H1 (cell line): Measurements from ENCODE around the gene ZNF254. TPM values are rescaled to one million over a fixed set of nuclear protein-coding genes. Genes with fewer than 3 reads are reported as not detected.

Source experiments
- CTCF ChIA-PET: fragments of 300-600 bp; sonication (Branson Sonifier 250); formaldehyde crosslinking; loops from one replicate; lab custom pipeline; 2021; ENCODE audit not compliant: partially characterized antibody; lab: Charles Lee
- POLR2A ChIA-PET: fragments of 300-600 bp; sonication (Branson Sonifier 250); formaldehyde crosslinking; loops from one replicate; lab custom pipeline; 2021; ENCODE audit warnings: inconsistent platforms; ENCODE audit not compliant: partially characterized antibody; lab: Charles Lee
- DNase-seq, 2 experiments: peaks; one replicate each; pipeline versions ENCODE4 v3.0.0 to v3.0.0-alpha.2; 2010 to 2022; ENCODE audit warnings: low spot score in 2 of 2, low read depth in 1 of 2, mixed read lengths in 1 of 2
- FAIRE-seq: peaks from 2 replicates; lab custom pipeline; 2011; peaks lifted over from hg19 to GRCh38; lab: Jason Lieb, UNC
- H2AFZ ChIP-seq: 2 replicates; pipeline ENCODE4 v1.8.1; 2012; ENCODE audit warnings: low read length, inconsistent platforms
- H2AK5ac ChIP-seq: 2 replicates; pipeline ENCODE4 v1.6.1; 2013; ENCODE audit warnings: low read depth, low read length
- H2BK120ac ChIP-seq: replicated peaks from 2 replicates; pipeline ENCODE3; 2013; ENCODE audit warnings: low read depth, low read length, inconsistent platforms
- H2BK12ac ChIP-seq: 2 replicates; pipeline ENCODE4 v1.6.1; 2013; ENCODE audit warnings: low read depth, low read length
- H2BK15ac ChIP-seq: 2 replicates; pipeline ENCODE4 v1.6.1; 2013; ENCODE audit warnings: low read length
- H2BK20ac ChIP-seq: 2 replicates; pipeline ENCODE4 v1.6.1; 2013; ENCODE audit warnings: low read length
- H2BK5ac ChIP-seq: 2 replicates; pipeline ENCODE4 v1.6.1; 2013; ENCODE audit warnings: low read depth, low read length
- H3K14ac ChIP-seq: 2 replicates; pipeline ENCODE4 v1.6.1; 2013; ENCODE audit warnings: inconsistent platforms; ENCODE audit not compliant: insufficient read length
- H3K18ac ChIP-seq: 2 replicates; pipeline ENCODE4 v1.6.1; 2013; ENCODE audit warnings: low read length; ENCODE audit errors: extremely low read depth
- H3K23ac ChIP-seq: 2 replicates; pipeline ENCODE4 v1.6.1; 2013; ENCODE audit warnings: inconsistent platforms; ENCODE audit not compliant: insufficient read length
- H3K23me2 ChIP-seq: 2 replicates; pipeline ENCODE4 v1.6.1; 2013; ENCODE audit warnings: low read depth, low read length
- H3K27ac ChIP-seq: 2 replicates; pipeline ENCODE4 v1.6.1; 2011; ENCODE audit warnings: low read depth, low read length, inconsistent platforms
- H3K27me3 ChIP-seq, 4 experiments: replicated peaks in 1 of 4; 1 replicate in 1 of 4; 2 replicates in 3 of 4; pipeline versions ENCODE4 v1.6.1 to v1.8.1; 2011 to 2013; ENCODE audit warnings: low read length in 3 of 4, mild to moderate bottlenecking in 3 of 4, inconsistent platforms in 2 of 4, mixed read lengths in 2 of 4, moderate library complexity in 1 of 4; ENCODE audit not compliant: control insufficient read depth in 3 of 4, insufficient read depth in 3 of 4; ENCODE audit errors: extremely low read depth in 1 of 4
- H3K36me3 ChIP-seq, 4 experiments: 2 replicates each; pipeline versions ENCODE4 v1.6.1 to v1.8.1; 2011 to 2013; ENCODE audit warnings: mild to moderate bottlenecking in 4 of 4, low read length in 3 of 4, moderate library complexity in 2 of 4, control low read depth in 1 of 4, inconsistent platforms in 1 of 4; ENCODE audit not compliant: insufficient read depth in 4 of 4, control insufficient read depth in 2 of 4
- H3K4ac ChIP-seq: replicated peaks from 2 replicates; pipeline ENCODE3; 2013; ENCODE audit warnings: low read length, low read depth, mixed read lengths, inconsistent platforms; ENCODE audit not compliant: insufficient read length
- H3K4me1 ChIP-seq, 4 experiments: replicated peaks in 1 of 4; 1 replicate in 1 of 4; 2 replicates in 3 of 4; pipeline versions ENCODE4 v1.6.1 to v1.8.1; 2011 to 2013; ENCODE audit warnings: low read length in 3 of 4, inconsistent platforms in 2 of 4, mixed read lengths in 1 of 4; ENCODE audit not compliant: insufficient read depth in 4 of 4, control insufficient read depth in 3 of 4
- H3K4me2 ChIP-seq, 2 experiments: 2 replicates each; pipeline versions ENCODE4 v1.6.1 to v1.8.1; 2011 to 2013; ENCODE audit warnings: low read depth in 2 of 2, low read length in 2 of 2, control low read depth in 1 of 2, inconsistent platforms in 1 of 2, mild to moderate bottlenecking in 1 of 2; ENCODE audit not compliant: insufficient read depth in 1 of 2
- H3K4me3 ChIP-seq, 4 experiments: fragments of 200-600, 300-600 bp in 1 of 4; sonication (generic), shearing (Covaris generic), sonication (Bioruptor Twin) in 1 of 4; 2 replicates each; pipeline versions ENCODE4 v1.5.1 to v1.8.1; 2011 to 2016; ENCODE audit warnings: low read length in 4 of 4, low read depth in 3 of 4, control low read depth in 2 of 4, inconsistent platforms in 2 of 4, mild to moderate bottlenecking in 2 of 4, mixed read lengths in 1 of 4, moderate library complexity in 1 of 4; ENCODE audit not compliant: insufficient read depth in 2 of 4; ENCODE audit errors: extremely low read depth in 1 of 4
- H3K56ac ChIP-seq: replicated peaks from 2 replicates; pipeline ENCODE3; 2013; ENCODE audit warnings: low read depth, mild to moderate bottlenecking, mixed read lengths, low read length, inconsistent platforms; ENCODE audit not compliant: insufficient read length
- H3K79me1 ChIP-seq: 2 replicates; pipeline ENCODE4 v1.6.1; 2013; ENCODE audit warnings: low read depth, low read length, control low read depth
- H3K79me2 ChIP-seq, 2 experiments: 2 replicates each; pipeline versions ENCODE4 v1.6.1 to v1.8.1; 2012 to 2013; ENCODE audit warnings: low read length in 2 of 2, mild to moderate bottlenecking in 2 of 2, inconsistent platforms in 1 of 2; ENCODE audit not compliant: insufficient read depth in 2 of 2, control insufficient read depth in 1 of 2
- H3K9ac ChIP-seq, 4 experiments: replicated peaks in 1 of 4; 1 replicate in 1 of 4; 2 replicates in 3 of 4; pipeline versions ENCODE4 v1.6.1 to v1.8.1; 2011 to 2013; ENCODE audit warnings: low read depth in 3 of 4, low read length in 3 of 4, control low read depth in 2 of 4, mild to moderate bottlenecking in 2 of 4, moderate library complexity in 2 of 4, inconsistent platforms in 1 of 4; ENCODE audit errors: extremely low read depth in 1 of 4
- H3K9me3 ChIP-seq, 2 experiments: 2 replicates each; pipeline versions ENCODE4 v1.6.1 to v1.8.1; 2012 to 2013; ENCODE audit warnings: mild to moderate bottlenecking in 2 of 2, moderate library complexity in 2 of 2, control low read depth in 1 of 2, inconsistent platforms in 1 of 2, low read depth in 1 of 2, low read length in 1 of 2, mixed read lengths in 1 of 2; ENCODE audit not compliant: insufficient read depth in 2 of 2
- H4K20me1 ChIP-seq, 2 experiments: replicated peaks in 1 of 2; 2 replicates each; pipeline versions ENCODE3 to v1.8.1; 2011 to 2013; ENCODE audit warnings: inconsistent platforms in 2 of 2, low read length in 2 of 2, mild to moderate bottlenecking in 1 of 2; ENCODE audit not compliant: insufficient read depth in 2 of 2, control insufficient read depth in 1 of 2
- H4K5ac ChIP-seq: 2 replicates; pipeline ENCODE4 v1.6.1; 2013; ENCODE audit warnings: low read length, low read depth, mixed read lengths, inconsistent platforms; ENCODE audit not compliant: insufficient read length
- H4K8ac ChIP-seq: 2 replicates; pipeline ENCODE4 v1.8.0; 2013; ENCODE audit warnings: mild to moderate bottlenecking, moderate library complexity, low read length, inconsistent platforms; ENCODE audit not compliant: insufficient read depth; ENCODE audit errors: extremely low read depth
- H4K91ac ChIP-seq: replicated peaks from 2 replicates; pipeline ENCODE3; 2013; ENCODE audit warnings: low read length, mixed read lengths, inconsistent platforms; ENCODE audit not compliant: insufficient read length
- CTBP2 ChIP-seq: IDR thresholded peaks from 2 replicates; pipeline ENCODE4 v1.7.0; 2011; ENCODE audit warnings: borderline replicate concordance, mild to moderate bottlenecking, moderate library complexity, mixed read lengths, low read length; ENCODE audit not compliant: insufficient read depth, insufficient read length
- NRF1 ChIP-seq: IDR thresholded peaks from 2 replicates; pipeline ENCODE4 v1.6.1; 2011; ENCODE audit warnings: mild to moderate bottlenecking, low read depth, low read length, improper control_type of control experiment
- SRF ChIP-seq: IDR thresholded peaks from 2 replicates; pipeline ENCODE4 v1.6.1; 2011; ENCODE audit warnings: mild to moderate bottlenecking, low read depth, low read length, moderate library complexity
- ZNF274 ChIP-seq: IDR thresholded peaks from 2 replicates; pipeline ENCODE4 v1.7.0; 2012; ENCODE audit warnings: low read length, borderline replicate concordance; ENCODE audit errors: extremely low read depth
- WGBS, 2 experiments: shearing (Covaris generic) in 1 of 2; methylation state at CpG; one replicate each; pipeline versions ENCODE4 v1.1.6 to v1.1.7; 2013 to 2015; ENCODE audit warnings: low lambda C conversion rate in 2 of 2, mixed read lengths in 2 of 2, inconsistent platforms in 1 of 2, low coverage in 1 of 2, missing lambda C conversion rate in 1 of 2; ENCODE audit not compliant: insufficient replicate concordance in 2 of 2, insufficient coverage in 1 of 2, insufficient read length in 1 of 2; ENCODE audit errors: extremely low coverage in 1 of 2, missing lambda C conversion rate in 1 of 2; 5-methylcytosine and 5-hydroxymethylcytosine counted together
- polyA plus RNA-seq, 7 experiments: library from polyadenylated mRNA; depleted of rRNA in 3 of 7; stranded (reverse) in 5 of 7; unstranded in 2 of 7; fragments of >200 nt in 5 of 7; fragments of 200-250 nt in 2 of 7; gene quantifications; 1 replicate in 5 of 7; 2 replicates in 1 of 7; 4 replicates in 1 of 7; pipeline versions ENCODE4 v1.2.1 to v1.2.3, GENCODE V29; 2011 to 2013; ENCODE audit warnings: missing spikeins in 2 of 7, mixed read lengths in 2 of 7
- total RNA-seq: library from RNA; stranded (reverse); fragmentation: NEBNext Ultra II Directional; extraction: Animal tissue kit (Norgen Biotek cat#: 25700); gene quantifications from 2 replicates; pipeline ENCODE4 v1.2.1, GENCODE V29; 2021

Gene ZNF254
- total and polyA plus RNA-seq, 2 of the 8 experiments (the other 6 are each of a cell fraction or from before 2014, with no cell fraction given): 4.4 to 22.0 TPM

- no peak overlapping the region for H3K27ac ChIP-seq
- no peak for DNase-seq
- peak overlapping the region in 1 of 4 experiments; percentile 7; a peak in 1 of 8 replicates for H3K4me3 ChIP-seq
These were observed 12.1 kb upstream of the ZNF254 start for GRCh38 chr19:24074720-24075454.

More at GRCh38 chr19:24074720-24075454, 12.1 kb upstream of the ZNF254 start:
- H2BK5ac ChIP-seq: no peak overlapping the region
- H3K36me3 ChIP-seq: peaks cover 2 to 35% (median 7%) of the 10 kb centered on the region in 4 experiments; a peak in 6 of 8 replicates
- H3K23me2 ChIP-seq: no peaks in the 10 kb centered on the region
- no peak overlapping the region for H2BK20ac ChIP-seq
- H2BK15ac ChIP-seq: no peak overlapping the region
- WGBS, 2 experiments: 90% methylated on average over 1 of the region's 1 CpG; no CpG with 5 or more reads in 1 of the 2 experiments
- H2BK120ac ChIP-seq: no peak overlapping the region
- no peak overlapping the region for H3K4ac ChIP-seq
- TF ChIP-seq CTBP2 (no peak), ZNF274 (no peak), NRF1 (no peak), SRF (no peak)
- no peak overlapping the region for H3K23ac ChIP-seq
- no peak overlapping the region for H3K56ac ChIP-seq
- H3K14ac ChIP-seq: no peak overlapping the region
- peaks cover 0 to 6% of the 10 kb centered on the region in 2 experiments; a peak in 2 of 4 replicates for H3K79me2 ChIP-seq
- H3K4me2 ChIP-seq: no peak overlapping the region
- no peak overlapping the region for H2AFZ ChIP-seq
- ChIA-PET POLR2A (interaction anchor here (1.0 kb wide), 1 partner anchor 12 kb away, joined by 4 read pairs; the partner anchor contains the start of gene ZNF254), CTCF (interaction anchor here (0.8 kb wide), 1 partner anchor 12 kb away, joined by 5 read pairs; the partner anchor contains the start of gene ZNF254)
- H3K27me3 ChIP-seq: no peaks in the 10 kb centered on the region
- no peak overlapping the region for H4K5ac ChIP-seq
- H4K20me1 ChIP-seq: peaks cover 0 to 3% of the 10 kb centered on the region in 2 experiments
- H3K18ac ChIP-seq: no peak overlapping the region
- peaks cover 5 to 12% of the 10 kb centered on the region in 2 experiments; a peak in 2 of 4 replicates for H3K9me3 ChIP-seq
- H3K79me1 ChIP-seq: no peaks in the 10 kb centered on the region
- no peak for FAIRE-seq
- H2BK12ac ChIP-seq: no peak overlapping the region
- H2AK5ac ChIP-seq: no peak overlapping the region
- H4K91ac ChIP-seq: no peak overlapping the region
- H3K9ac ChIP-seq: no peak overlapping the region
- peaks cover 5 to 27% (median 13%) of the 10 kb centered on the region in 4 experiments for H3K4me1 ChIP-seq
- no peak overlapping the region for H4K8ac ChIP-seq
